Activated T-cell treated with anti-CD3 and anti-CD28 coated beads, Interleukin-2, amount 50 U/mL, for 72 hours (primary cell): ENCODE data around the gene CST3. TPM values are rescaled to one million over a fixed set of nuclear protein-coding genes. Genes with fewer than 3 reads are reported as not detected.

Experiments used
- ATAC-seq, 2 donors: fragments of 150-1000 bp; cut with Tn5 transposase; replicated peaks in 1 of 2; 2 replicates each; pipeline ENCODE4 v1.10.0; 2021; ENCODE audit warnings: moderate library complexity in 2 of 2, mild to moderate bottlenecking in 1 of 2
- DNase-seq, 2 donors: peaks; one replicate each; pipeline ENCODE4 v3.0.0; 2021 to 2022; ENCODE audit warnings: mixed read lengths in 1 of 2
- H3K27ac Mint-ChIP-seq: one replicate; pipeline ENCODE4 v1.8.0; 2022; ENCODE audit warnings: mild to moderate bottlenecking, moderate library complexity, mixed read lengths
- H3K27me3 Mint-ChIP-seq: one replicate; pipeline ENCODE4 v1.8.0; 2022; ENCODE audit warnings: low read depth, mixed read lengths
- H3K36me3 Mint-ChIP-seq, 2 donors: one replicate each; pipeline ENCODE4 v1.8.0; 2022; ENCODE audit warnings: mixed read lengths in 2 of 2, mild to moderate bottlenecking in 1 of 2; ENCODE audit not compliant: insufficient read depth in 2 of 2
- H3K4me1 Mint-ChIP-seq: one replicate; pipeline ENCODE4 v1.8.0; 2022; ENCODE audit warnings: low read depth, mixed read lengths
- H3K4me3 Mint-ChIP-seq, 2 donors: one replicate each; pipeline ENCODE4 v1.8.0; 2022; ENCODE audit warnings: mild to moderate bottlenecking in 2 of 2, mixed read lengths in 2 of 2, moderate library complexity in 2 of 2
- H3K9me3 Mint-ChIP-seq, 2 donors: one replicate each; pipeline ENCODE4 v1.8.0; 2022; ENCODE audit warnings: mixed read lengths in 2 of 2
- total RNA-seq, 2 donors: library from RNA; stranded (reverse); gene quantifications; one replicate each; pipeline ENCODE4 v1.2.3, GENCODE V29; 2022

Gene CST3
- total RNA-seq, 2 donors from 2014 or later = 0.22 to 0.30 TPM

DNA sequence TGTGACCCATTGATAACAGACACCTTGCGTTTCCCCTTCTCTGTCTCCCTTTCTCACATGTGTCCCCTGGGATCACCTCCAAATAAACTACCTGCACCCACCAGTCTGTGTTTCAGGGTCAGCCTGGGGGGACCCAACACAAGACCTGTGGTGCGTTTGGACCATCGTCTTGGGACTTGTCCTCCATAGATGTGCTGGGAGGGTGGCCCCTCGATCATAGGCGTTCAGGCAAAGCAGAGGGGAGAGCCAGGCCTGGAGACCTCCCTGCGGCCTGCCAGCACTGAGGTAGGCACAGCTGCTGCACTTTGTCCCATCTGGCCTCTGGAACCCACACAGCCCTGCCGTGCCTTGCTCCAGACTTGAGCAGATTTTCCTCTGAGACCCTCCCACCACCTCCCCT, 50.1 kb downstream of the CST3 start:
- Mint-ChIP-seq H3K9me3 (no peaks in the 10 kb centered on the region), H3K27ac (no peak overlapping the region), H3K4me1 (no peaks in the 10 kb centered on the region), H3K4me3 (no peak overlapping the region), H3K36me3 (no peaks in the 10 kb centered on the region), H3K27me3 (peaks cover 18% of the 10 kb centered on the region)
- no peak for ATAC-seq
- DNase-seq = no peak

DNA sequence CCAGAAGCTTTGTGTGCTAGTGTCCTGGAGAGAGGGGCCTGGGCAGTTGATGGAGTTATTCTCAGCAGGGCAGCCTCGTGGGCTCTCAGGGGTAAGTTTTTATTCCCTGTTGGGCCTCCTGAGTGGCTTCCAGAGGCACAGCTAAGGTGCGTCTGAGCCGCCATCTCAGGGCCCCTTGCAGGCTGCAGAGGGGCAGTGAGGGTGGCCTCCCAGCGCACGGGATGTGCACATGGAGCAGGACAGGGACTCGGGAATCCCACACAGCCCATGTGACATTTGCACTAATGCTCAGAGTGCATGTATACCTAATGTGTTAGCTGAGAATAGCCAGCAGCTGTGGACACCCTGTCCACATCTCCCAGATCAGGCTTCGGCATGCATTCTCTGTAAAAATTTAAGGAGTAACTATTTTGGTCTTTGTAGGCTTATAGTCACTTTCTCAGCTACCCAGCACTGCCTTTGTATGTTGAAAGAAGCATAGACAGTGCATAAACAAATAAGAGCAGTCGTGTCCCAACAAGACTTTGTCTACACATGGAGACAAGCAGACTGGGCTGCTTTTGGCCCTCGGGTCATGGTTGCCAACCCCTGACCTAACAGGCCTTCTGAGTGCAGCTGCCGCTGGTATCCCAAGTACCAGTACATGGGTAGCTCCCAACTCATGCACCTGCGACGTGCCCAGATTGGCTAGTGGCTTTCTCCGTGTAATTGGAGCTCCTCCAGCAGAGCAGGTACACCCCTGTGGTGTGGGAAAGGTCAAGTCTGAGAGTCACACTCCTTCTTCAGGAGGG, 50.8 kb downstream of the CST3 start:
- no peak for ATAC-seq
- no peak for DNase-seq

GRCh38 chr20:23585808-23586734, 51.7 kb downstream of the CST3 start:
- ATAC-seq (no peak), DNase-seq (no peak)
- no peaks in the 10 kb centered on the region for H3K36me3 Mint-ChIP-seq
- H3K9me3 Mint-ChIP-seq = peaks cover 3% of the 10 kb centered on the region in 2 donors
- no peak overlapping the region for H3K27ac Mint-ChIP-seq
- H3K27me3 Mint-ChIP-seq = peaks cover 28% of the 10 kb centered on the region
- no peaks in the 10 kb centered on the region for H3K4me1 Mint-ChIP-seq
- no peak overlapping the region for H3K4me3 Mint-ChIP-seq

More for the DNA sequence above, 50.8 kb downstream of the CST3 start:
- H3K27me3 Mint-ChIP-seq = peaks cover 23% of the 10 kb centered on the region
- no peak overlapping the region for H3K4me3 Mint-ChIP-seq
- H3K4me1 Mint-ChIP-seq = no peaks in the 10 kb centered on the region
- no peaks in the 10 kb centered on the region for H3K9me3 Mint-ChIP-seq
- H3K36me3 Mint-ChIP-seq = no peaks in the 10 kb centered on the region
- H3K27ac Mint-ChIP-seq = no peak overlapping the region

GRCh38 chr20:23585449-23585807, 52.3 kb downstream of the CST3 start:
- Mint-ChIP-seq H3K9me3 (peaks cover 3% of the 10 kb centered on the region in 2 donors), H3K4me1 (no peaks in the 10 kb centered on the region), H3K36me3 (no peaks in the 10 kb centered on the region), H3K27me3 (peaks cover 30% of the 10 kb centered on the region), H3K27ac (no peak overlapping the region), H3K4me3 (no peak overlapping the region)
- DNase-seq (no peak), ATAC-seq (no peak)

GRCh38 chr20:23584434-23585199, 53.1 kb downstream of the CST3 start:
- H3K27me3 Mint-ChIP-seq = peaks cover 30% of the 10 kb centered on the region
- no peak overlapping the region for H3K4me3 Mint-ChIP-seq
- no peak overlapping the region for H3K27ac Mint-ChIP-seq
- DNase-seq (no peak), ATAC-seq (no peak)
- peaks cover 3% of the 10 kb centered on the region in 2 donors for H3K9me3 Mint-ChIP-seq
- no peaks in the 10 kb centered on the region for H3K4me1 Mint-ChIP-seq
- no peaks in the 10 kb centered on the region for H3K36me3 Mint-ChIP-seq

Other genes with a start within 250 kb of the CST3 start
- 10 to 100 TPM in 1 of 2 donors, 1 to 10 TPM in 1; 9.0 to 14.2 TPM for gene NAPB, start 216.5 kb downstream of the CST3 start, total RNA-seq
- gene CSTL1, start 198.3 kb downstream of the CST3 start, total RNA-seq = not detected
- gene CST11, start 185.1 kb downstream of the CST3 start, total RNA-seq = not detected
- gene CST8, start 146.8 kb downstream of the CST3 start, total RNA-seq = not detected
- gene CST9L, start 69.5 kb downstream of the CST3 start, total RNA-seq = not detected
- not detected for gene CST9, start 32.0 kb downstream of the CST3 start, total RNA-seq
- not detected for gene CST4, start 51.1 kb upstream of the CST3 start, total RNA-seq
- not detected for gene CST1, start 113.0 kb upstream of the CST3 start, total RNA-seq
- gene CST2, start 188.8 kb upstream of the CST3 start, total RNA-seq = not detected
- gene CST5, start 241.8 kb upstream of the CST3 start, total RNA-seq = not detected